Measurements from ENCODE around the gene HDGFL2.

The HDGFL2 gene

DNA sequence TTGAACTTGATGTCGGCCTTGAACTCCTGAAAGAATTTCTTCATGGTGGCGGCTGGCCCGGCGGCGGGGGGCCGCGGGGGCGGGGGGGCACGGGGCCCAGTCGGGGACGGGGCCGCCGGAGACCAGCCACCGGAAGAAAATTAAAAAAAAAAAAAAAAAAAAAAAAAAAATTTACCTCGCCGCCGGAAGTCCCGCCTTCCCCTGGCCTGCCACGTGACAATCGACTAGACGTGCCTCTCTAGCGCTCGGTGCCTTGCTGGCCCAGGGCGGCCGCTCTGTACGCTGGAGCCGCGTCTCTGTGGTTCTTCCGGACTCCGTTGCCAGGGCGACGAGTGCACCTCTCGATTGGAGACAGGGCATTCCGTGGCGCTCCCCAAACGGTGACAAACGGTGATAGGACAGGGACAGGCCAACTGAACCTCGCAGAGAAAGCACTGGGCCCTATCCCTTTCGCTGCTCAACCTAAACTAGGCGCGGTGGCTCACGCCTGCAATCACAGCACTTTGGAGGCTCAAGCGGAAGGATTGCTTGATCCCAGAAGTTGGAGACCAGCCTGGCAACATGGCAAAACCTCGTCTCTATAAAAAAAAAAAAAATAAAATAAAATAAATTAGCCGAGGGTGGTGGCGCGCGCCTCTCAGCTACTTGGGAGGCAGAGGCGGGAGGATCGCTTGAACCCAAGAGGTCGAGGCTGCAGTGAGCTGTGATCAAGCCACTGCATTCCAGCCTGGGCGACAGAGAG, 14.3 kb upstream of the HDGFL2 start, which contains the start of gene UBXN6 (continued):
- TF ChIP-seq ZNF629 (tag by site-specific recombination; IDR thresholded peaks at IDR 0.05) (peak; percentile 69), ZXDB (tag by site-specific recombination; IDR thresholded peaks at IDR 0.05) (peak; percentile 65; the same call in 1 of the 2 replicates), KLF8 (tag by site-specific recombination; IDR thresholded peaks at IDR 0.05) (peak; percentile 81), ZNF610 (tag by site-specific recombination; IDR thresholded peaks at IDR 0.05; ENCODE audit: borderline replicate concordance) (peak; percentile 63; the same call in 1 of the 2 replicates), ZNF341 (tag by site-specific recombination; IDR thresholded peaks at IDR 0.05; ENCODE audit: low read depth) (peak; percentile 77)
- TF ChIP-seq, protein P1, sequence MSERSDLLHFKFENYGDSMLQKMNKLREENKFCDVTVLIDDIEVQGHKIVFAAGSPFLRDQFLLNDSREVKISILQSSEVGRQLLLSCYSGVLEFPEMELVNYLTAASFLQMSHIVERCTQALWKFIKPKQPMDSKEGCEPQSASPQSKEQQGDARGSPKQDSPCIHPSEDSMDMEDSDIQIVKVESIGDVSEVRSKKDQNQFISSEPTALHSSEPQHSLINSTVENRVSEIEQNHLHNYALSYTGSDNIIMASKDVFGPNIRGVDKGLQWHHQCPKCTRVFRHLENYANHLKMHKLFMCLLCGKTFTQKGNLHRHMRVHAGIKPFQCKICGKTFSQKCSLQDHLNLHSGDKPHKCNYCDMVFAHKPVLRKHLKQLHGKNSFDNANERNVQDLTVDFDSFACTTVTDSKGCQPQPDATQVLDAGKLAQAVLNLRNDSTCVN (tag by site-specific recombination; optimal IDR thresholded peaks at IDR 0.05): peak; percentile 14
- TF ChIP-seq, protein P2, sequence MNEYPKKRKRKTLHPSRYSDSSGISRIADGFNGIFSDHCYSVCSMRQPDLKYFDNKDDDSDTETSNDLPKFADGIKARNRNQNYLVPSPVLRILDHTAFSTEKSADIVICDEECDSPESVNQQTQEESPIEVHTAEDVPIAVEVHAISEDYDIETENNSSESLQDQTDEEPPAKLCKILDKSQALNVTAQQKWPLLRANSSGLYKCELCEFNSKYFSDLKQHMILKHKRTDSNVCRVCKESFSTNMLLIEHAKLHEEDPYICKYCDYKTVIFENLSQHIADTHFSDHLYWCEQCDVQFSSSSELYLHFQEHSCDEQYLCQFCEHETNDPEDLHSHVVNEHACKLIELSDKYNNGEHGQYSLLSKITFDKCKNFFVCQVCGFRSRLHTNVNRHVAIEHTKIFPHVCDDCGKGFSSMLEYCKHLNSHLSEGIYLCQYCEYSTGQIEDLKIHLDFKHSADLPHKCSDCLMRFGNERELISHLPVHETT (tag by site-specific recombination; IDR thresholded peaks at IDR 0.05): peak; percentile 83

DNA sequence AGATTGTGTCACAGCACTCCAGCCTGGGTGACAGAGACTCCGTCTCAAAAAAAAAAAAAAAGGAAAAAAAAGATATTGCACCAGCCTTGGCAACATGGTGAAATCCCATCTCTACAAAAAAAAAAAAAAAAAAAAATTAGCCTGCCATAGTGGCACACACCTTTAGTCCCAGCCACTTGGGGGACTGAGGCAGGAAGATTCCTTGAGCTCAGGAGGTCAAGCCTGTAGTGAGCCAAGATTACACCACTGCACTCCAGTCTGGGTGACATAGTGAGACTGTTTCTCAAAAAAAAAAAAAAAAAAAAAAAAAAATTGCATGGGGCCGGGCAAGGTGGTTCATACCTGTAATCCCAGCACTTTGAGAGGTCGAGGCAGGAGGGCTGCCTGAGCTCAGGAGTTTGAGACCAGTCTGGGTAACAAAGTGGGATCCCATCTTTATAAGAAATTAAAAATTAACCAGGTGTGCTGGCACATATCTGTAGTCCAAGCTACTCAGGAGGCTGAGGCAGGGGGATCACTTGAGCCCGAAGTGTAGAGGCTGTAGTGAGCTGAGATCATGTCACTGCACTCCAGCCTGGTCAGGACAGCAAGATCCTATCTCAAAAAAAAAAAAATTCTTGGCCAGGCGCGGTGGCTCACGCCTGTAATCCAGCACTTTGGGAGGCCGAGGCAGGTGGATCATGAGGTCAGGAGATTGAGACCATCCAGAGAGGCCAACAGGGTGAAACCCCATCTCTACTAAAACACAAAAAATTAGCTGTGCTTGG, 7.1 kb upstream of the HDGFL2 start:
- TF ChIP-seq ZNF776 (tag by site-specific recombination; IDR thresholded peaks at IDR 0.05; ENCODE audit: borderline replicate concordance) (no peak), ZNF133 (tag by site-specific recombination; IDR thresholded peaks at IDR 0.05) (no peak)
- TF ChIP-seq, protein P3, sequence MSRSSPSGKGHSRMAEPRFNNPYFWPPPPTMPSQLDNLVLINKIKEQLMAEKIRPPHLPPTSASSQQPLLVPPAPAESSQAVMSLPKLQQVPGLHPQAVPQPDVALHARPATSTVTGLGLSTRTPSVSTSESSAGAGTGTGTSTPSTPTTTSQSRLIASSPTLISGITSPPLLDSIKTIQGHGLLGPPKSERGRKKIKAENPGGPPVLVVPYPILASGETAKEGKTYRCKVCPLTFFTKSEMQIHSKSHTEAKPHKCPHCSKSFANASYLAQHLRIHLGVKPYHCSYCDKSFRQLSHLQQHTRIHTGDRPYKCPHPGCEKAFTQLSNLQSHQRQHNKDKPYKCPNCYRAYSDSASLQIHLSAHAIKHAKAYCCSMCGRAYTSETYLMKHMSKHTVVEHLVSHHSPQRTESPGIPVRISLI (tag by site-specific recombination; IDR thresholded peaks at IDR 0.05): peak; percentile 96
- Histone ChIP-seq H3K27ac (ENCODE audit: extremely low read depth, low read depth, low read length) (no peak overlapping the region), H3K9me3 (ENCODE audit: control insufficient read depth, insufficient read depth, low read depth, low read length) (no peaks in the 10 kb centered on the region), H3K36me3 (ENCODE audit: control insufficient read depth in 2 of 2, insufficient read depth in 1 of 2, low read length in 2 of 2) (no peaks in the 10 kb centered on the region), H3K4me3 (ENCODE audit: low read depth, low read length) (no peak overlapping the region), H3K4me1 (ENCODE audit: control insufficient read depth, insufficient read depth, low read length) (no peaks in the 10 kb centered on the region)
- ChIA-PET POLR2A (interaction anchor here (0.6 to 0.8 kb wide), 2 partner anchors 9 to 36 kb away, joined by 3 to 6 read pairs; no protein-coding TSS in a partner anchor), CTCF (interaction anchor here (0.7 kb wide), 1 partner anchor 10 kb away, joined by 4 read pairs; no protein-coding TSS in a partner anchor)

DNA sequence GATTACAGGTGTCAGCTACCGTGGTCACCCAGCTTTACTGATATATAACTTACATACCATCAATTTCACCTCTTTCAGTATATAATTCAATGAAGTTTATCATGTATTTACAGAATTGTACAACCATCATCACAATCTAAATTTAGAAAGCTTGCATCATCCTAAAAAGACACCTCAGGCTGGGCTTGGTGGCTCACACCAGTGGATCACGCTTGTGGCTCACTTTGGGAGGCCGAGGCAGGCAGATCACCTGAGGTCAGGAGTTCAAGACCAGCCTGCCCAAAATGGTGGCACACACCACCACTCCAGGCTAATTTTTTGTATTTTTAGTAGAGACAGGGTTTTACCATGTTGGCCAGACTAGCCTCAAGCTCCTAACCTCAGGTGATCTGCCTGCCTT, 4.3 kb upstream of the HDGFL2 start:
- ChIA-PET POLR2A (no interaction called here), CTCF (interaction anchor here (0.6 kb wide), 1 partner anchor 62 kb away, joined by 3 read pairs; no protein-coding TSS in a partner anchor)
- H3K36me3 ChIP-seq (ENCODE audit: control insufficient read depth in 2 of 2, insufficient read depth in 1 of 2, low read length in 2 of 2): no peaks in the 10 kb centered on the region
- H3K9me3 ChIP-seq (ENCODE audit: control insufficient read depth, insufficient read depth, low read depth, low read length): no peaks in the 10 kb centered on the region
- H3K27ac ChIP-seq (ENCODE audit: extremely low read depth, low read depth, low read length): no peak overlapping the region
- H3K4me3 ChIP-seq (ENCODE audit: low read depth, low read length): no peak overlapping the region
- no peaks in the 10 kb centered on the region for H3K4me1 ChIP-seq (ENCODE audit: control insufficient read depth, insufficient read depth, low read length)
- TF ChIP-seq, protein P4, sequence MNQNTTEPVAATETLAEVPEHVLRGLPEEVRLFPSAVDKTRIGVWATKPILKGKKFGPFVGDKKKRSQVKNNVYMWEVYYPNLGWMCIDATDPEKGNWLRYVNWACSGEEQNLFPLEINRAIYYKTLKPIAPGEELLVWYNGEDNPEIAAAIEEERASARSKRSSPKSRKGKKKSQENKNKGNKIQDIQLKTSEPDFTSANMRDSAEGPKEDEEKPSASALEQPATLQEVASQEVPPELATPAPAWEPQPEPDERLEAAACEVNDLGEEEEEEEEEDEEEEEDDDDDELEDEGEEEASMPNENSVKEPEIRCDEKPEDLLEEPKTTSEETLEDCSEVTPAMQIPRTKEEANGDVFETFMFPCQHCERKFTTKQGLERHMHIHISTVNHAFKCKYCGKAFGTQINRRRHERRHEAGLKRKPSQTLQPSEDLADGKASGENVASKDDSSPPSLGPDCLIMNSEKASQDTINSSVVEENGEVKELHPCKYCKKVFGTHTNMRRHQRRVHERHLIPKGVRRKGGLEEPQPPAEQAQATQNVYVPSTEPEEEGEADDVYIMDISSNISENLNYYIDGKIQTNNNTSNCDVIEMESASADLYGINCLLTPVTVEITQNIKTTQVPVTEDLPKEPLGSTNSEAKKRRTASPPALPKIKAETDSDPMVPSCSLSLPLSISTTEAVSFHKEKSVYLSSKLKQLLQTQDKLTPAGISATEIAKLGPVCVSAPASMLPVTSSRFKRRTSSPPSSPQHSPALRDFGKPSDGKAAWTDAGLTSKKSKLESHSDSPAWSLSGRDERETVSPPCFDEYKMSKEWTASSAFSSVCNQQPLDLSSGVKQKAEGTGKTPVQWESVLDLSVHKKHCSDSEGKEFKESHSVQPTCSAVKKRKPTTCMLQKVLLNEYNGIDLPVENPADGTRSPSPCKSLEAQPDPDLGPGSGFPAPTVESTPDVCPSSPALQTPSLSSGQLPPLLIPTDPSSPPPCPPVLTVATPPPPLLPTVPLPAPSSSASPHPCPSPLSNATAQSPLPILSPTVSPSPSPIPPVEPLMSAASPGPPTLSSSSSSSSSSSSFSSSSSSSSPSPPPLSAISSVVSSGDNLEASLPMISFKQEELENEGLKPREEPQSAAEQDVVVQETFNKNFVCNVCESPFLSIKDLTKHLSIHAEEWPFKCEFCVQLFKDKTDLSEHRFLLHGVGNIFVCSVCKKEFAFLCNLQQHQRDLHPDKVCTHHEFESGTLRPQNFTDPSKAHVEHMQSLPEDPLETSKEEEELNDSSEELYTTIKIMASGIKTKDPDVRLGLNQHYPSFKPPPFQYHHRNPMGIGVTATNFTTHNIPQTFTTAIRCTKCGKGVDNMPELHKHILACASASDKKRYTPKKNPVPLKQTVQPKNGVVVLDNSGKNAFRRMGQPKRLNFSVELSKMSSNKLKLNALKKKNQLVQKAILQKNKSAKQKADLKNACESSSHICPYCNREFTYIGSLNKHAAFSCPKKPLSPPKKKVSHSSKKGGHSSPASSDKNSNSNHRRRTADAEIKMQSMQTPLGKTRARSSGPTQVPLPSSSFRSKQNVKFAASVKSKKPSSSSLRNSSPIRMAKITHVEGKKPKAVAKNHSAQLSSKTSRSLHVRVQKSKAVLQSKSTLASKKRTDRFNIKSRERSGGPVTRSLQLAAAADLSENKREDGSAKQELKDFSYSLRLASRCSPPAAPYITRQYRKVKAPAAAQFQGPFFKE (tag by site-specific recombination; IDR thresholded peaks at IDR 0.05; ENCODE audit: borderline replicate concordance): no peak
- no peak for TF ChIP-seq ZNF292 (tag by site-specific recombination; IDR thresholded peaks at IDR 0.05; ENCODE audit: borderline replicate concordance, low read depth)
- TF ChIP-seq, protein P5, sequence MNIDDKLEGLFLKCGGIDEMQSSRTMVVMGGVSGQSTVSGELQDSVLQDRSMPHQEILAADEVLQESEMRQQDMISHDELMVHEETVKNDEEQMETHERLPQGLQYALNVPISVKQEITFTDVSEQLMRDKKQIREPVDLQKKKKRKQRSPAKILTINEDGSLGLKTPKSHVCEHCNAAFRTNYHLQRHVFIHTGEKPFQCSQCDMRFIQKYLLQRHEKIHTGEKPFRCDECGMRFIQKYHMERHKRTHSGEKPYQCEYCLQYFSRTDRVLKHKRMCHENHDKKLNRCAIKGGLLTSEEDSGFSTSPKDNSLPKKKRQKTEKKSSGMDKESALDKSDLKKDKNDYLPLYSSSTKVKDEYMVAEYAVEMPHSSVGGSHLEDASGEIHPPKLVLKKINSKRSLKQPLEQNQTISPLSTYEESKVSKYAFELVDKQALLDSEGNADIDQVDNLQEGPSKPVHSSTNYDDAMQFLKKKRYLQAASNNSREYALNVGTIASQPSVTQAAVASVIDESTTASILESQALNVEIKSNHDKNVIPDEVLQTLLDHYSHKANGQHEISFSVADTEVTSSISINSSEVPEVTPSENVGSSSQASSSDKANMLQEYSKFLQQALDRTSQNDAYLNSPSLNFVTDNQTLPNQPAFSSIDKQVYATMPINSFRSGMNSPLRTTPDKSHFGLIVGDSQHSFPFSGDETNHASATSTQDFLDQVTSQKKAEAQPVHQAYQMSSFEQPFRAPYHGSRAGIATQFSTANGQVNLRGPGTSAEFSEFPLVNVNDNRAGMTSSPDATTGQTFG (tag by site-specific recombination; IDR thresholded peaks at IDR 0.05; ENCODE audit: borderline replicate concordance): no peak
- TF ChIP-seq, protein P6, sequence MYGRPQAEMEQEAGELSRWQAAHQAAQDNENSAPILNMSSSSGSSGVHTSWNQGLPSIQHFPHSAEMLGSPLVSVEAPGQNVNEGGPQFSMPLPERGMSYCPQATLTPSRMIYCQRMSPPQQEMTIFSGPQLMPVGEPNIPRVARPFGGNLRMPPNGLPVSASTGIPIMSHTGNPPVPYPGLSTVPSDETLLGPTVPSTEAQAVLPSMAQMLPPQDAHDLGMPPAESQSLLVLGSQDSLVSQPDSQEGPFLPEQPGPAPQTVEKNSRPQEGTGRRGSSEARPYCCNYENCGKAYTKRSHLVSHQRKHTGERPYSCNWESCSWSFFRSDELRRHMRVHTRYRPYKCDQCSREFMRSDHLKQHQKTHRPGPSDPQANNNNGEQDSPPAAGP (tag by site-specific recombination; IDR thresholded peaks at IDR 0.05): no peak
- no peak for TF ChIP-seq ZBTB8A (tag by site-specific recombination; IDR thresholded peaks at IDR 0.05)
- TF ChIP-seq ZNF792 (tag by site-specific recombination; IDR thresholded peaks at IDR 0.05): no peak

Measured in HEK293 (cell line).